GM21526 (cell line): ENCODE results near the gene KCNQ1.

Source experiments
- ATAC-seq: cut with Tn5 transposase; IDR thresholded peaks from one replicate; pipeline ENCODE4 v1.9.1; 2021; ENCODE audit warnings: moderate library complexity; ENCODE audit not compliant: unreplicated experiment, low FRiP score

The KCNQ1 gene

GRCh38 chr11:2805388-2806056, 360.7 kb downstream of the KCNQ1 start:
- ATAC-seq, result no peak

DNA sequence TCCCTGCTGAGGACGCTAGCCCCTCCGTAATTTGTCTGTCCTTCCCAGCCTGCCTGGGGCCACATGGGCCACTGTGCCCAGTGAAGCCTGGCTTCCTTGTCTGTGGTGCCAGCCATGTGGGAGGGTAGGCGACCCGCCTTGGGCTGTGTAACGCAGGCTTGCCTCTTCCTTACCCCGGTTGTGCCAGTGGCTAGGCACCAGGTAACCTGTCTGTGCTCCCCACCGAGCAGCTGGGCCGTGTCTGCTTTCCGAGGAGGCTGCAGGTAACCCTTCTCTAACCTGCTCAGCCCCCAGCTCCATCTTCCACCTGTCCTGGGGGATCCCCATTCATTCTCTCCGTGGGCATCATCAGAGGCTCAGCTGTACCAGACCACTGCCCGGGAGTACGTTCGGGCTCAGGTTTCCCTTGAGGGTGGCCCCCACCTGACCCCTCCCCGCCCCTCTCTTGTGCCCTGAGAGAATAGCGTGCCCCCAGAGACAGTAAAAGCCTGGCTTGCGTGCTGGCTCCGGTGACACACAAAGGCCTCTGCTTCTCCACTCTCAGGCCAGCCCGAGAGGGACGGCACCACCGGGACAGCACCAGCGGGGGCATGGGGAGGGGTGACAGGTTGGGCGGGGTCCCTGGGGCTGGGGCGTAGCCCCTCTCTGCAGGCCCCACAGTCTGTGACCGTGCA, 361.7 kb downstream of the KCNQ1 start:
- no peak for ATAC-seq

GRCh38 chr11:2807025-2807681, 362.3 kb downstream of the KCNQ1 start:
- no peak for ATAC-seq

GRCh38 chr11:2807801-2808241, 363.0 kb downstream of the KCNQ1 start:
- no peak for ATAC-seq

DNA sequence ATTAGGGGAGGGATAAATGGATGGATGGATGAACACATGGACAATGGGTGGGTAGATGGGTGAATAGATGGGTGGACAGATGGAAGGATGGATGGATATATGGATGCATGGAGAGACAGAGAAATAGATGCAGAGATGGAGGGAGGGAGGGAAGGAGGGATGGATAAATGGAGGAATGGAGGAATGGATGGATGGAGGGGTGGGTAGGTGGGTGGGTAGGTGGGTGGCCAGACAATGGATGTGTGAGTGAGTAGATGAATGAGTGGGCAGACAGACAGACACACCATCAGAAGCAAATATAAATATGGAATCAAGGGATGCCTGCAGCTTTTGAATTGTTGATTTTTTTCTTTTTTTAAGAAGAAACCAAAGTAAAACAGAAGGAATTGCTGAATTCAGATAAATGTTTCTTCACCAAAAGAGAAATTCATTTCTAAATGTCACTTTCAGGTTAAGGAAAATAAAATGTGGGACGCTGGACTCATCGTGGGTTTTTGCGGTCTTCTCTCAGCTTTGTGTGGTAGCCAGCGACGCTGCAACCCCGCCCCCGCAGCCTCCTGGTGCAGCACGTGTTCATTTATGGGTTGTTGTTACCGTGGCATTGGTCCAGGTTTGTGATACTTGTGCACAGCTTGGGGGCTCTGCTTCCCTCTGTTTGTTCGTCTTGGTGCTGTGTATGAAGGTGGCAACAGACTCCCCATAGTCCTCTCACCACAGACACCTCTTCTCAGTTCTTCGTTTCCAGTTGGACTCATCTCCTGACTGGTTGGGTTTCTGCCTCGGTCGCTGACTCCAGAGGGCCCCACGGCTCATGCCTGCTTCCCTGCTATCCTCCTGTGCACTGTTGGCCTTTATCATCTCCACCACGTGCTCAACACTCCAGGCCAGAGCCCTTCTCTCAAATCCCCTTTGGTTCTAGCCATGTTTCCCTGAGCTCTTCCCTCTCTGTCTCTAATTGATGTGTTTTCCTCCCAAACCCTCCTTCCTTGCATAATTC, 364.3 kb downstream of the KCNQ1 start:
- ATAC-seq, result no peak

DNA sequence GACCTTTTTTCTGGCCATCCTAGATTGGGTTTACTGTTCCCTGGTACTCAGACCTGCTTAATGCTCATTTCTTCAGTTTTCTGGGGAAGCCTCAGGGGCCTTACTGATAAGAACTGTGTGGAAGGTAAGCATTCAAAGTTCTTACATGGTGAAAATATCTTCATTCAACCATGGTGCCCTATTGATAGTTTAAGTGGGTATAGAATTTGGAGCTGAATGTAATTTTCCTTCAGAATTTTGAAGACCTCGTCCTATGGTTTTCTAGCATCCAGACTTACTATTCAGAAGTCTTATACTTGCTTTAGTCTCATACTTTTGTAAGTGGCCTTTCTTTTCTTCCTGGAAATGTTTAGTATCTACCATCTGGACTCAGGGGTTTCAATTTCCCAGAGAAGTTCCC, 365.0 kb downstream of the KCNQ1 start:
- ATAC-seq, result no peak

DNA sequence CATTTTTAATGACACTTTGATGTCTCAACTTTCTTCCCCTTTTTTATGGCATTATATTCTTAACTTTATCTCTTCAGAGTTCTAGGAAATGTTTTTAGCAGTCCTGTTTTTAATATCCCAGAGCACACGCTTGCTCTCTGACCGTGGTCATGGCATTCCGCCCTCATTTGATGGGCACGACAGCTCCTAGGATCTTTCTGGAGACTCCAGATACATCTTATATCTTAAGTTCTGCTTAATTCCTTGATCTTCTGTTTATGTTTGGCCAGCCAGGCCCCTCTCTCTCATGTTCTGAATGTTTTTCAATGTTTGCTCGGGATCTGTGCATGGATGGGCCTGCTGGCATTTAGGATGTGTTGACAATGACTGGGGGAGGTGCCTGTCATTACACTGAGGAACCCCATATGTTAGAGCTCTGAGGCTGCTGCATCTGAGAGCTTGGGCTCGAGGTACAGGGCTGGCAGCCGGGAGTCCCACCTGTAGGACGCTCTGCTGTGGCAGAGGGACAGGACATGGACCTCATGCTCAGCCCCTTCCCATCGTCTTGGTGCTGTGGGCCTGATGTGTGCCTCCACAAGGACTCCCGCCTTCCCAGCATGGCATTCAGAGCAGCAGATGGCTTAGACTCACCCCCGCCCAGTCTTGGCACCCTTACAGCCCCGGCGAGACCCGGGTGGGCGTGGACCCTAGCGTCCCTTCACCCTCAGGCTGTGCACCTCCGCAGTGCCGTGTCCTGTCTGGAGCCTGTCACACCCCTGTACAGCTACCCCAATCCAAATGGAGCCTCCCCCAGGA, 365.8 kb downstream of the KCNQ1 start:
- no peak for ATAC-seq

DNA sequence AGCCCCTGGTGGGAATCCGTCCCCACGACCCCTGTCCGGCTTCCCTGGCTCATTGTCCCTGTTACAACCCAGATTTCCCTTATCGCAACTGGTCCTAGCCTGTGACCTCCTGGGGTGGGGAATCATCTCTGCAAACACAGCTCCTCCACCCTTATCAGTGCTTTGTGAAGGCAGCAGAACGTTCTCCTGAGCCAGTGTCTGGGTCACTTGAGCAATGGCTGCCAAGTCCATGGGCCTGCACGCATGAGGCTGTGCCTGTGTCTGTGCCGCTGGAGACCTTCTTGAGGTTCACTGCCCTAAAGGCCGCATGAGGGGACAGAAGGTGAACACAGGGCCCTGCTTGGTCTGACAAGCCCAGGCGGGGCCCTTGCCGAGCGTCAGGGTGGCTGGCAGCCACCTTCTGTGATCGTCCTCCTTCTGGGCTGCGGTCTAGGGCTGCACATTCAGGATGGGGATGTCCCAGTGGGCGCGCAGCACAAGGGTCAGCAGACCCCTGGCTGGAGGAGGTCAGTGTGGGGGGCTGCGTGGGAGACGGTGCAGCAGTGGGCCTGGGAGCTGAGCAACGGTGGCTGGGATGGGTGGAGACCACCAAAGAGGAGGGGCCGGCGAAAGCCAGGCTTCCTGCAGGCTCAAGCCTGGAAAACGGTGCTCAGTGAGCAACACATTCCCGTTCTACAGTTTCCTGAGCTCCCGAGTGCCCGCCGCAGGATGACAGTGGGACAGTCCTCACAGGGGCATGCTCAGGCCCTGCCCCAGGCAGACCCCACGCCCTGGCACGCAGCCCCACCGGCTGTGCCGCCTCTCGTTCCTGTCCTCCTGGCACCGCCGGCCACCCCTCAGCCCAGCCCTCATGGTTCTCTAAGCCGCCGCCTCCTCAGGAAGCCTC, 366.6 kb downstream of the KCNQ1 start:
- no peak for ATAC-seq

GRCh38 chr11:2812371-2812991, 367.7 kb downstream of the KCNQ1 start:
- no peak for ATAC-seq

- ATAC-seq, result no peak
Observed at GRCh38 chr11:2813141-2813908, 368.5 kb downstream of the KCNQ1 start.

GRCh38 chr11:2813968-2814367, 369.2 kb downstream of the KCNQ1 start:
- ATAC-seq, result no peak

DNA sequence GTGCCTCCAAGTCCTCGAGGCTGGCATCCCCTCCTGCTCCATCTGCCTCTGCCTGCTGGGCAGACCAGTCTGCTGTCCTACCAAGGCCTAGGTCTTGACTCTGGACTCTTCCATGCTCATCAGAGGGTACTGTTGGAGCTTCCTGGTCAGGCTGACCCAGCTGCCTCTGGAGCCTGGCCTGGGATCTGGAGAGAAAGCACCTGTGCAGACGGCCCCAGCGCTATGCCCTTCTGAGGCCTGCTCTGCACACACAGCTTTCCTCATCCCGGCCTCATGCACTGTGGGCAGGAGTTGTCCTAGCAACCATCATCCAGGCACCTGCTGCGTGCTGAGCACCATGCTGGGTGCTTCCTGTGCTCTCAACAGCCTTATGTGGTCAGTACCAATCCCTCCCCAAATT, 369.9 kb downstream of the KCNQ1 start:
- no peak for ATAC-seq

DNA sequence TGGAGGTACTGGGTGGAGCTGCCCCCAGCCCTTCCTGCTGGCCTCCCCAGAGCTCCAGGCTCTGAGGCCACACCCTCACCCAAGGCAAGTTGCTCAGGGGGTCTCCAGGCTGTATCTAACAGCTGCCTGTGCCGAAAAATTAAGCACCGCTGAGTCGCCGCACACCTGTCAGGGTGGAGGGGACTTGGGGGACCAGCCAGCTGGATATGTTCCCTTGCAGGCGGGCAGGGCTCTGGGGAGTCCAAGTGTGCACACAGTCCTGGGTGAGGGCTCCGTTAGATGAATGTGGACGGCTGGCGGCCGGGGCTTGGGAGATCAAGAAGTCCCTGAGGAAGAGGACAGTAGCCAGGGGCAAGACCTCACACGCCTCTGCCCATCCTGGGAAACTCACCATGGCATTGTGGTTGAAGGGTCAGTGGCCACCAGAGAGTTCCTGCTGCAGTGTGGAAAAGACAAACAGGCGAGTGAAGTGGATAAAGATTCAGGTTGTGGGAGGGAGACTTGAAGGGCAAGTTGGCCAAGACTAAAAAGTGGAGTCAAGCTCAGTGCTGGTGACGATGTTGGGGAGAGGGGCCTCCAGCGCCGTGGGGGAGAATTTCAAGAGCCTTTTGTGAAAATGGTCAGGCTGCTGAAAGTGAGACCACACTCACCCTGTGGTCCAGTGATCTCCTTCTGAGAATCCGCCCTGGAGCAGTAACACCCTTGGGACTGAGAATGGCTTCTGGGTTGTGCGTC, 371.1 kb downstream of the KCNQ1 start:
- no peak for ATAC-seq

GRCh38 chr11:2816523-2816922, 371.7 kb downstream of the KCNQ1 start:
- no peak for ATAC-seq

DNA sequence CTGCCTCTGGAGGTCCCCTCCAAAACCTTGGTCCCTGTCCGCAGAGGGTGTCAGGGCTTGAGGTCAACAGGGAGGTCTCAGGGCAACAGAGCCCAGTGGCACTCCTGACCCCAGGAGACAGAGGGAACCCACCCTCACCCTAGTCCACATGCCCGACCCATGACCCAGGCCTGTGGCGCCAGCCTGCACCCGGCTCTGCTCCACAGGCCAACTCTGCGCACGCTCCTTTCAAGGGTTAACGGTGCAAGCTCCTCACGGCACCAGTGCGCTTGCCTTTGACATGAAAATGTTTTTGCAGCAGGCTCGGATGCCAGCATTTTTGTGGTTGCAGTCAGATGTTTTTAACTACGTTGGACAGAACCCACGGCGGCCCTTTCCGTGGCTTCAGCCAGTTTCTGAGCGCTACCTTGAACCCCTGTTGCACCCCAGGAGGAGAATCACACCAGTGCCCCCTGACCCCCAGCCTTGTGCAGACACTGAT, 372.2 kb downstream of the KCNQ1 start:
- no peak for ATAC-seq

- ATAC-seq, result no peak
Observed at GRCh38 chr11:2817431-2817830, 372.6 kb downstream of the KCNQ1 start.

- no peak for ATAC-seq
Observed at GRCh38 chr11:2818021-2818420, 373.2 kb downstream of the KCNQ1 start.
